HG03175 (cell line): ENCODE measurements around the gene CDH18.

ENCODE experiments used
- ATAC-seq: cut with Tn5 transposase; IDR thresholded peaks from one replicate; pipeline ENCODE4 v1.9.1; 2021; ENCODE audit warnings: mild to moderate bottlenecking, moderate library complexity; ENCODE audit not compliant: unreplicated experiment

Gene CDH18

GRCh38 chr5:19616701-19617215, 371.2 kb downstream of the CDH18 start:
- ATAC-seq, result no peak

GRCh38 chr5:19615661-19616060, 372.3 kb downstream of the CDH18 start:
- no peak for ATAC-seq

GRCh38 chr5:19615071-19615470, 372.9 kb downstream of the CDH18 start:
- no peak for ATAC-seq

GRCh38 chr5:19608444-19609002, 379.5 kb downstream of the CDH18 start:
- no peak for ATAC-seq

GRCh38 chr5:19605846-19606407, 382.1 kb downstream of the CDH18 start:
- no peak for ATAC-seq

- no peak for ATAC-seq
Measured at GRCh38 chr5:19584131-19584530, 403.9 kb downstream of the CDH18 start.

- ATAC-seq, result no peak
Measured at GRCh38 chr5:19577882-19578281, 410.1 kb downstream of the CDH18 start.

GRCh38 chr5:19568004-19568403, 420.0 kb downstream of the CDH18 start:
- ATAC-seq, result no peak

- ATAC-seq, result no peak
Measured at GRCh38 chr5:19565466-19565865, 422.5 kb downstream of the CDH18 start.

- ATAC-seq, result no peak
Measured at GRCh38 chr5:19564036-19564435, 424.0 kb downstream of the CDH18 start.

GRCh38 chr5:19555876-19556275, 432.1 kb downstream of the CDH18 start:
- no peak for ATAC-seq

GRCh38 chr5:19555436-19555835, 432.6 kb downstream of the CDH18 start:
- no peak for ATAC-seq

GRCh38 chr5:19554524-19554923, 433.5 kb downstream of the CDH18 start:
- ATAC-seq, result no peak

GRCh38 chr5:19547640-19548039, 440.4 kb downstream of the CDH18 start:
- no peak for ATAC-seq

- ATAC-seq, result no peak
Measured at GRCh38 chr5:19546521-19546920, 441.5 kb downstream of the CDH18 start.

- no peak for ATAC-seq
Measured at GRCh38 chr5:19538607-19539006, 449.4 kb downstream of the CDH18 start.

GRCh38 chr5:19536387-19536786, 451.6 kb downstream of the CDH18 start:
- ATAC-seq, result no peak

GRCh38 chr5:19534751-19535150, 453.2 kb downstream of the CDH18 start:
- ATAC-seq, result no peak

GRCh38 chr5:19532936-19533335, 455.1 kb downstream of the CDH18 start:
- no peak for ATAC-seq

- no peak for ATAC-seq
Measured at GRCh38 chr5:19531374-19531952, 456.5 kb downstream of the CDH18 start.

- no peak for ATAC-seq
Measured at GRCh38 chr5:19519448-19519847, 468.6 kb downstream of the CDH18 start.

- ATAC-seq, result no peak
Measured at GRCh38 chr5:19498852-19499251, 489.1 kb downstream of the CDH18 start.
